K562 (cell line): ENCODE data around the gene SURF6. TPM values are rescaled to one million over a fixed set of nuclear protein-coding genes. Genes with fewer than 3 reads are reported as not detected.

Source experiments
- ATAC-seq: fragments of 200-7000 bp; cut with Tn5 transposase; 3 replicates; pipeline ENCODE4 v1.9.1; 2020; ENCODE audit warnings: moderate library complexity
- BruUV-seq: library from RNA; stranded (reverse); fragments of 400-500 nt; replicated peaks from 2 replicates; lab custom pipeline; 2021; lab: Mats Ljungman, UMichigan
- CTCF ChIA-PET: fragments of 300-600 bp; formaldehyde crosslinking; extraction: SDS; loops from one replicate; lab custom pipeline; 2021; ENCODE audit warnings: low intra/inter-chr PET ratio; lab: Yijun Ruan, JAX
- POLR2A ChIA-PET: fragments of 300-600, 350-650 bp; sonication (Branson Sonifier 250); formaldehyde crosslinking; extraction: SDS; loops from one replicate; lab custom pipeline; 2021; ENCODE audit warnings: antibody characterized with exemption, inconsistent platforms; lab: Yijun Ruan, JAX
- DNase-seq, 4 experiments: peaks; one replicate each; pipeline versions ENCODE4 v3.0.0 to v3.0.0-alpha.2; 2011 to 2018; ENCODE audit warnings: low spot score in 3 of 4, mixed read lengths in 3 of 4; ENCODE audit errors: extremely low read depth in 1 of 4
- FAIRE-seq: peaks from 2 replicates; lab custom pipeline; 2011; peaks lifted over from hg19 to GRCh38; lab: Jason Lieb, UNC
- H2AFZ ChIP-seq: 2 replicates; pipeline ENCODE4 v1.6.0; 2011; ENCODE audit warnings: low read depth, low read length, control low read depth, inconsistent platforms
- H3K27ac ChIP-seq: fragments of 200-600 bp; 3 replicates; pipeline ENCODE4 v1.8.0; 2011; ENCODE audit warnings: low read depth, mild to moderate bottlenecking, control low read depth, inconsistent platforms, low read length, moderate library complexity, mixed read lengths; ENCODE audit errors: extremely low read depth
- H3K27me3 ChIP-seq, 2 experiments: fragments of 300-600 bp in 1 of 2; 2 replicates in 1 of 2; 3 replicates in 1 of 2; pipeline versions ENCODE4 v1.6.0 to v1.8.0; 2011; ENCODE audit warnings: inconsistent platforms in 2 of 2, low read length in 2 of 2, mild to moderate bottlenecking in 1 of 2, mixed read lengths in 1 of 2, moderate library complexity in 1 of 2; ENCODE audit not compliant: control insufficient read depth in 2 of 2, insufficient read depth in 2 of 2
- H3K36me3 ChIP-seq: fragments of 300-600 bp; 3 replicates; pipeline ENCODE4 v1.8.0; 2011; ENCODE audit warnings: mild to moderate bottlenecking, low read length, inconsistent platforms; ENCODE audit not compliant: control insufficient read depth, insufficient read depth
- H3K4me1 ChIP-seq, 2 experiments: fragments of 200-600 bp in 1 of 2; replicated peaks in 1 of 2; 2 replicates in 1 of 2; 3 replicates in 1 of 2; pipeline versions ENCODE4 v1.5.1 to v1.8.0; 2011; ENCODE audit warnings: inconsistent platforms in 2 of 2, low read length in 2 of 2, mild to moderate bottlenecking in 1 of 2, mixed read lengths in 1 of 2, moderate library complexity in 1 of 2; ENCODE audit not compliant: control insufficient read depth in 2 of 2, insufficient read depth in 2 of 2
- H3K4me2 ChIP-seq: 2 replicates; pipeline ENCODE4 v1.6.1; 2011; ENCODE audit warnings: low read length, control low read depth, inconsistent platforms, mixed read lengths; ENCODE audit not compliant: insufficient read depth
- H3K4me3 ChIP-seq: fragments of 200-600 bp; sonication (generic), shearing (Covaris generic); 2 replicates; pipeline ENCODE4 v1.5.1; 2016; ENCODE audit warnings: control low read depth, inconsistent platforms
- H3K79me2 ChIP-seq: fragments of 200-600 bp; 3 replicates; pipeline ENCODE4 v1.8.0; 2011; ENCODE audit warnings: low read length, inconsistent platforms; ENCODE audit not compliant: control insufficient read depth, insufficient read depth
- H3K9ac ChIP-seq, 2 experiments: 2 replicates each; pipeline versions ENCODE4 v1.6.0 to v1.6.1; 2011; ENCODE audit warnings: low read depth in 2 of 2, low read length in 2 of 2, control low read depth in 1 of 2, inconsistent platforms in 1 of 2, mild to moderate bottlenecking in 1 of 2, mixed read lengths in 1 of 2; ENCODE audit not compliant: insufficient read depth in 1 of 2
- H3K9me1 ChIP-seq: one replicate; pipeline ENCODE4 v1.6.0; 2011; ENCODE audit warnings: inconsistent platforms, mild to moderate bottlenecking, low read length, moderate library complexity; ENCODE audit not compliant: control insufficient read depth, insufficient read depth
- H3K9me3 ChIP-seq: replicated peaks from 2 replicates; pipeline ENCODE4 v1.5.1; 2011; ENCODE audit warnings: low read depth, low read length, inconsistent platforms; ENCODE audit not compliant: control insufficient read depth, insufficient read depth
- H4K20me1 ChIP-seq: replicated peaks from 2 replicates; pipeline ENCODE4 v1.6.1; 2011; ENCODE audit warnings: low read length, inconsistent platforms, mixed read lengths; ENCODE audit not compliant: control insufficient read depth, insufficient read depth
- AFF1 ChIP-seq, 2 experiments: fragments of 450-650 bp; IDR thresholded peaks; 2 replicates each; pipeline ENCODE4 v1.6.1; 2018; ENCODE audit warnings: mild to moderate bottlenecking in 2 of 2, low read depth in 1 of 2; ENCODE audit not compliant: partially characterized antibody in 2 of 2
- GABPA ChIP-seq: fragments of 200-800 bp; sonication (Bioruptor generic); conservative IDR thresholded peaks from 2 replicates; pipeline ENCODE4 v1.6.1; 2016; ENCODE audit warnings: low read depth, missing genetic modification characterization, missing compliant biosample characterization
- GATAD2B ChIP-seq: fragments of 450-650 bp; IDR thresholded peaks from 2 replicates; pipeline ENCODE4 v1.6.1; 2017; ENCODE audit warnings: mild to moderate bottlenecking, borderline replicate concordance
- MCM2 ChIP-seq: fragments of 450-650 bp; IDR thresholded peaks from 2 replicates; pipeline ENCODE4 v1.6.1; 2017; ENCODE audit warnings: low read depth, mild to moderate bottlenecking
- ZBTB11 ChIP-seq, 3 experiments: fragments of 200-800 bp in 1 of 3; fragments of 250-450 bp in 1 of 3; fragments of 450-650 bp in 1 of 3; sonication (Bioruptor Pico) in 1 of 3; sonication (Bioruptor generic) in 1 of 3; formaldehyde crosslinking in 1 of 3; IDR thresholded peaks; 2 replicates each; pipeline versions ENCODE4 v1.6.1 to v1.8.0; 2016 to 2022; ENCODE audit warnings: mild to moderate bottlenecking in 2 of 3, missing genetic modification characterization in 2 of 3, missing compliant biosample characterization in 1 of 3, moderate library complexity in 1 of 3
- WGBS: fragments of 100-300 bp; shearing (Covaris generic); methylation state at CpG from one replicate; pipeline ENCODE4 v1.1.6; 2016; ENCODE audit warnings: low coverage, mixed read lengths; ENCODE audit not compliant: insufficient coverage; ENCODE audit errors: missing lambda C conversion rate; 5-methylcytosine and 5-hydroxymethylcytosine counted together
- in situ Hi-C: fragments of 300-500 bp; cut with MboI; formaldehyde crosslinking; loops from 4 replicates; pipeline ENCODE4 v1.15.0; 2018; ENCODE audit warnings: inconsistent platforms, mixed read lengths
- intact Hi-C: fragments of 100-400 bp; cut with micrococcal nuclease; formaldehyde crosslinking; loops from 2 replicates; pipeline ENCODE4 v1.14.2; 2022
- polyA plus RNA-seq, 8 experiments: library from polyadenylated mRNA; depleted of rRNA in 4 of 8; stranded (reverse) in 5 of 8; unstranded in 3 of 8; fragments of >200 nt; fragmentation: Nextera tagmentation in 2 of 8; fragmentation: Illumina TruSeq in 1 of 8; extraction: Ambion mirVana in 2 of 8; extraction: Trizol in 1 of 8; gene quantifications; 2 replicates each; pipeline versions ENCODE4 v1.2.1 to v1.2.3, GENCODE V29; 2011 to 2014; ENCODE audit warnings: inconsistent platforms in 1 of 8, missing spikeins in 1 of 8
- total RNA-seq, 7 experiments: library from RNA; depleted of rRNA in 6 of 7; stranded (reverse); fragments of >200 nt in 6 of 7; fragmentation: Illumina TruSeq in 2 of 7; extraction: Trizol in 2 of 7; gene quantifications; 2 replicates each; pipeline versions ENCODE4 v1.2.1 to v1.2.3, GENCODE V29; 2011 to 2021; ENCODE audit warnings: low replicate concordance in 1 of 7

Gene SURF6
- total and polyA plus RNA-seq, 9 of the 15 experiments (the other 6 are each of a cell fraction or from before 2014, with no cell fraction given), result 1.4 to 68.3 (median 14.7) TPM

- peaks cover 24 to 26% of the 10 kb centered on the region in 2 experiments for H3K4me1 ChIP-seq
- no peak overlapping the region for H3K4me3 ChIP-seq
- no peaks in the 10 kb centered on the region for H3K36me3 ChIP-seq
- in situ Hi-C loops, result no loop called here
- no peaks in the 10 kb centered on the region for H3K9me1 ChIP-seq
- no peaks in the 10 kb centered on the region for H4K20me1 ChIP-seq
- FAIRE-seq (no peak), DNase-seq (no peak), ATAC-seq (no peak)
- H3K9me3 ChIP-seq, result peaks cover 12% of the 10 kb centered on the region
- BruUV-seq, result no TSS peak
- ChIA-PET POLR2A (interaction anchor here (0.6 to 1.2 kb wide), 2 partner anchors 20 to 34 kb away, joined by 3 read pairs; no protein-coding TSS in a partner anchor), CTCF (no interaction called here)
- H3K9ac ChIP-seq, result no peak overlapping the region
- H2AFZ ChIP-seq, result no peak overlapping the region
- no peaks in the 10 kb centered on the region for H3K79me2 ChIP-seq
- intact Hi-C loops, result no loop called here
- WGBS, result 14% methylated on average over 2 of the region's 2 CpGs
- no peaks in the 10 kb centered on the region for H3K27me3 ChIP-seq
- no peak overlapping the region for H3K27ac ChIP-seq
- no peak for TF ChIP-seq GABPA (tag)
- H3K4me2 ChIP-seq, result no peak overlapping the region
These were observed 49.5 kb downstream of the SURF6 start for GRCh38 chr9:133286523-133286922.

GRCh38 chr9:133285252-133285775 lies 50.7 kb downstream of the SURF6 start:
- Histone ChIP-seq H4K20me1 (no peaks in the 10 kb centered on the region), H3K9me3 (peaks cover 3% of the 10 kb centered on the region; the same call in 1 of the 2 replicates), H3K9me1 (no peaks in the 10 kb centered on the region), H3K36me3 (no peaks in the 10 kb centered on the region), H3K79me2 (no peaks in the 10 kb centered on the region), H3K4me3 (no peak overlapping the region), H3K4me2 (no peak overlapping the region), H2AFZ (no peak overlapping the region), H3K4me1 (peaks cover 29 to 33% of the 10 kb centered on the region in 2 experiments), H3K9ac (no peak overlapping the region), H3K27ac (no peak overlapping the region), H3K27me3 (no peaks in the 10 kb centered on the region)
- BruUV-seq, result no TSS peak
- intact Hi-C loops (no loop called here), in situ Hi-C loops (no loop called here)
- no peak for ATAC-seq
- FAIRE-seq, result no peak
- 58% methylated on average over 4 of the region's 6 CpGs for WGBS
- DNase-seq, result no peak
- POLR2A ChIA-PET, result interaction anchor here (0.8 to 0.9 kb wide), 2 partner anchors 10 to 12 kb away, joined by 4 to 7 read pairs; no protein-coding TSS in a partner anchor
- CTCF ChIA-PET, result no interaction called here
- TF ChIP-seq GATAD2B (no peak), ZBTB11 (CRISPR knock-in tag; IDR thresholded peaks at IDR 0.05) (no peak), MCM2 (no peak), AFF1 (IDR thresholded peaks at IDR 0.05; ENCODE audit: low read depth in 1 of 2, partially characterized antibody in 2 of 2) (no peak)
